GM06990 (cell line): ENCODE data around the gene ABCB9.
"Not testable (repeated sequence)": the region's sequence is repeated elsewhere in the genome, so short reads cannot be mapped to it uniquely, and the experiment has no call there.

ENCODE experiments used
- DNase-seq: peaks from one replicate; pipeline ENCODE4 v3.0.0-alpha.2; 2011; ENCODE audit not compliant: insufficient read length; ENCODE audit errors: extremely low read depth
- H3K27me3 ChIP-seq: replicated peaks from 2 replicates; pipeline ENCODE4 v1.6.0; 2011; ENCODE audit warnings: low read length; ENCODE audit not compliant: control insufficient read depth, insufficient read depth
- H3K36me3 ChIP-seq: 2 replicates; pipeline ENCODE4 v1.5.1; 2011; ENCODE audit warnings: low read length; ENCODE audit not compliant: control insufficient read depth, insufficient read depth
- H3K4me3 ChIP-seq: replicated peaks from 2 replicates; pipeline ENCODE4 v1.5.1; 2011; ENCODE audit warnings: low read depth, mild to moderate bottlenecking, control low read depth, low read length
- CTCF ChIP-seq: IDR thresholded peaks from 2 replicates; pipeline ENCODE4 v1.5.1; 2011; ENCODE audit warnings: low read length, control low read depth, mild to moderate bottlenecking, inconsistent platforms; ENCODE audit not compliant: insufficient read depth, poor library complexity, severe bottlenecking

The ABCB9 gene

GRCh38 chr12:122965851-122966742, at the start of gene ABCB9:
Gene ABCB9, minus strand, starts transcription at chr12:122966463. Its CDS starts 6,228 bp downstream, at chr12:122960235.
- DNase-seq = peak; percentile 89
- no peak for TF ChIP-seq CTCF
- H3K4me3 ChIP-seq = peak within 1 kb of the TSS; percentile 41
- H3K36me3 ChIP-seq = no peaks in the 10 kb centered on the region
- H3K27me3 ChIP-seq = no peaks in the 10 kb centered on the region

- H3K27me3 ChIP-seq, H3K4me3 ChIP-seq, DNase-seq, H3K36me3 ChIP-seq: not testable (repeated sequence)
These were observed 48.2 kb upstream of the ABCB9 start for GRCh38 chr12:123014473-123014872.

- H3K27me3 ChIP-seq = no peaks in the 10 kb centered on the region
- H3K36me3 ChIP-seq = no peaks in the 10 kb centered on the region
- H3K4me3 ChIP-seq = no peak overlapping the region
- TF ChIP-seq CTCF = no peak
- DNase-seq = no peak
These were observed 47.2 kb upstream of the ABCB9 start for GRCh38 chr12:123013185-123014095.

- no peak for TF ChIP-seq CTCF
- H3K4me3 ChIP-seq = no peak overlapping the region
- DNase-seq = no peak
- no peaks in the 10 kb centered on the region for H3K36me3 ChIP-seq
- no peaks in the 10 kb centered on the region for H3K27me3 ChIP-seq
These were observed 45.4 kb upstream of the ABCB9 start for GRCh38 chr12:123011701-123012100.

GRCh38 chr12:123010681-123011080, 44.4 kb upstream of the ABCB9 start:
- DNase-seq = no peak
- H3K27me3 ChIP-seq = no peaks in the 10 kb centered on the region
- TF ChIP-seq CTCF = no peak
- H3K4me3 ChIP-seq = no peak overlapping the region
- H3K36me3 ChIP-seq = no peaks in the 10 kb centered on the region

GRCh38 chr12:123010110-123010509, 43.8 kb upstream of the ABCB9 start:
- TF ChIP-seq CTCF = no peak
- DNase-seq = no peak
- H3K4me3 ChIP-seq = no peak overlapping the region
- H3K36me3 ChIP-seq = no peaks in the 10 kb centered on the region; the same call in 1 of the 2 replicates
- H3K27me3 ChIP-seq = no peaks in the 10 kb centered on the region
